B cell (primary cell): ENCODE measurements around the gene NPTN. TPM values are rescaled to one million over a fixed set of nuclear protein-coding genes. Genes with fewer than 3 reads are reported as not detected.

Experiments used
- ATAC-seq: fragments of 200-7000 bp; cut with Tn5 transposase; one replicate; pipeline ENCODE4 v1.10.0; 2021; ENCODE audit warnings: low read depth, mild to moderate bottlenecking, moderate number of reproducible peaks, moderate library complexity
- CTCF ChIA-PET: fragments of 350-600 bp; sonication (Branson Sonifier 250); formaldehyde crosslinking; loops from one replicate; lab custom pipeline; 2021; ENCODE audit warnings: antibody characterized with exemption, inconsistent platforms; lab: Charles Lee
- POLR2A ChIA-PET: fragments of 350-600 bp; sonication (Branson Sonifier 250); formaldehyde crosslinking; loops from one replicate; lab custom pipeline; 2021; ENCODE audit warnings: antibody characterized with exemption; lab: Charles Lee
- DNase-seq: peaks from one replicate; pipeline ENCODE4 v3.0.0; 2013
- H2AFZ ChIP-seq: 2 replicates; pipeline ENCODE4 v1.6.1; 2012; ENCODE audit warnings: mild to moderate bottlenecking, low read depth, low read length; ENCODE audit not compliant: insufficient read depth, poor library complexity, severe bottlenecking
- H3K27ac ChIP-seq, 2 donors: 1 replicate in 1 of 2; 2 replicates in 1 of 2; pipeline ENCODE4 v1.5.1; 2012 to 2013; ENCODE audit warnings: low read length in 2 of 2, mild to moderate bottlenecking in 2 of 2, moderate library complexity in 1 of 2
- H3K27me3 ChIP-seq, 4 experiments: fragments of 200-600 bp in 1 of 4; sonication (generic) in 1 of 4; replicated peaks in 1 of 4; 1 replicate in 2 of 4; 2 replicates in 2 of 4; pipeline versions ENCODE4 v1.6.1 to v1.7.0; 2013 to 2016; ENCODE audit warnings: low read length in 3 of 4, mild to moderate bottlenecking in 2 of 4, mixed read lengths in 1 of 4, moderate library complexity in 1 of 4; ENCODE audit not compliant: insufficient read depth in 4 of 4, control insufficient read depth in 3 of 4; ENCODE audit errors: control extremely low read depth in 1 of 4
- H3K36me3 ChIP-seq, 2 experiments: replicated peaks in 1 of 2; 1 replicate in 1 of 2; 2 replicates in 1 of 2; pipeline versions ENCODE4 v1.6.1 to v1.7.1; 2013; ENCODE audit warnings: low read length in 1 of 2; ENCODE audit not compliant: insufficient read depth in 2 of 2, control insufficient read depth in 1 of 2; ENCODE audit errors: control extremely low read depth in 1 of 2, extremely low read depth in 1 of 2
- H3K4me1 ChIP-seq, 2 donors: fragments of 200-600 bp in 1 of 2; sonication (generic) in 1 of 2; 1 replicate in 1 of 2; 2 replicates in 1 of 2; pipeline versions ENCODE4 v1.5.1 to v1.6.1; 2013 to 2017; ENCODE audit warnings: low read length in 2 of 2; ENCODE audit not compliant: control insufficient read depth in 2 of 2, insufficient read depth in 2 of 2
- H3K4me2 ChIP-seq: replicated peaks from 2 replicates; pipeline ENCODE3; 2012; ENCODE audit warnings: mild to moderate bottlenecking, low read depth, low read length; ENCODE audit not compliant: poor library complexity, severe bottlenecking
- H3K4me3 ChIP-seq, 5 experiments: fragments of 200-600 bp in 1 of 5; sonication (generic) in 1 of 5; 1 replicate in 3 of 5; 2 replicates in 2 of 5; pipeline versions ENCODE4 v1.5.1 to v1.7.0; 2011 to 2016; ENCODE audit warnings: low read length in 4 of 5, mild to moderate bottlenecking in 4 of 5, low read depth in 2 of 5, control low read depth in 1 of 5, moderate library complexity in 1 of 5; ENCODE audit not compliant: insufficient read depth in 1 of 5; ENCODE audit errors: control extremely low read depth in 1 of 5, extremely low read depth in 1 of 5
- H3K79me2 ChIP-seq: fragments of 200-600 bp; sonication (generic); one replicate; pipeline ENCODE4 v1.6.0; 2016; ENCODE audit warnings: low read length; ENCODE audit not compliant: control insufficient read depth, insufficient read depth
- H3K9ac ChIP-seq: fragments of 200-600 bp; sonication (generic); 2 replicates; pipeline ENCODE4 v1.6.1; 2017; ENCODE audit warnings: mild to moderate bottlenecking, low read length, moderate library complexity
- H3K9me3 ChIP-seq, 3 donors: one replicate each; pipeline versions ENCODE4 v1.6.1 to v1.7.1; 2013; ENCODE audit warnings: low read length in 2 of 3; ENCODE audit not compliant: control insufficient read depth in 2 of 3, insufficient read depth in 1 of 3; ENCODE audit errors: control extremely low read depth in 1 of 3
- H4K20me1 ChIP-seq: 2 replicates; pipeline ENCODE4 v1.6.0; 2012; ENCODE audit warnings: mild to moderate bottlenecking, low read length; ENCODE audit not compliant: insufficient read depth, control insufficient read depth, poor library complexity, severe bottlenecking
- H3K27ac Mint-ChIP-seq: one replicate; pipeline ENCODE4 v1.8.0; 2021; ENCODE audit warnings: mixed read lengths
- H3K27me3 Mint-ChIP-seq: one replicate; pipeline ENCODE4 v1.8.0; 2021; ENCODE audit warnings: mixed read lengths
- H3K4me1 Mint-ChIP-seq: one replicate; pipeline ENCODE4 v1.8.0; 2021; ENCODE audit warnings: mixed read lengths
- H3K4me3 Mint-ChIP-seq: one replicate; pipeline ENCODE4 v1.8.0; 2021; ENCODE audit warnings: mixed read lengths
- H3K9me3 Mint-ChIP-seq: one replicate; pipeline ENCODE4 v1.8.0; 2022; ENCODE audit warnings: mixed read lengths; ENCODE audit not compliant: insufficient read depth
- EZH2 ChIP-seq: IDR thresholded peaks from 2 replicates; pipeline ENCODE4 v1.6.1; 2012; ENCODE audit warnings: borderline replicate concordance, low read depth, mild to moderate bottlenecking, moderate library complexity, low read length; ENCODE audit not compliant: insufficient read depth, poor library complexity, severe bottlenecking
- WGBS: methylation state at CpG from one replicate; pipeline ENCODE4 v1.1.5; 2013; ENCODE audit warnings: missing lambda C conversion rate; ENCODE audit not compliant: insufficient coverage; 5-methylcytosine and 5-hydroxymethylcytosine counted together
- intact Hi-C: fragments of 100-400 bp; cut with micrococcal nuclease; formaldehyde crosslinking; loops from one replicate; pipeline ENCODE4 v1.10.0; 2022
- polyA plus RNA-seq: library from polyadenylated mRNA; depleted of rRNA; stranded (reverse); fragments of >200 nt; gene quantifications from 2 replicates; pipeline ENCODE4 v1.2.3, GENCODE V29; 2012
- total RNA-seq, 2 donors: library from RNA; stranded (reverse); fragments of 120-200 nt in 1 of 2; gene quantifications; 1 replicate in 1 of 2; 2 replicates in 1 of 2; pipeline versions ENCODE4 v1.2.3 to v1.2.4, GENCODE V29; 2013 to 2022
- TF ChIP-seq, protein P1 (sequence below): fragments of 200-600 bp; IDR thresholded peaks from one replicate; pipeline ENCODE4 v1.8.0; 2022; ENCODE audit warnings: antibody characterized with exemption, mild to moderate bottlenecking

NPTN gene
- total and polyA plus RNA-seq, 2 donors (not counting 1 experiment from before 2014, with no cell fraction given) = 23.5 to 40.5 TPM

DNA sequence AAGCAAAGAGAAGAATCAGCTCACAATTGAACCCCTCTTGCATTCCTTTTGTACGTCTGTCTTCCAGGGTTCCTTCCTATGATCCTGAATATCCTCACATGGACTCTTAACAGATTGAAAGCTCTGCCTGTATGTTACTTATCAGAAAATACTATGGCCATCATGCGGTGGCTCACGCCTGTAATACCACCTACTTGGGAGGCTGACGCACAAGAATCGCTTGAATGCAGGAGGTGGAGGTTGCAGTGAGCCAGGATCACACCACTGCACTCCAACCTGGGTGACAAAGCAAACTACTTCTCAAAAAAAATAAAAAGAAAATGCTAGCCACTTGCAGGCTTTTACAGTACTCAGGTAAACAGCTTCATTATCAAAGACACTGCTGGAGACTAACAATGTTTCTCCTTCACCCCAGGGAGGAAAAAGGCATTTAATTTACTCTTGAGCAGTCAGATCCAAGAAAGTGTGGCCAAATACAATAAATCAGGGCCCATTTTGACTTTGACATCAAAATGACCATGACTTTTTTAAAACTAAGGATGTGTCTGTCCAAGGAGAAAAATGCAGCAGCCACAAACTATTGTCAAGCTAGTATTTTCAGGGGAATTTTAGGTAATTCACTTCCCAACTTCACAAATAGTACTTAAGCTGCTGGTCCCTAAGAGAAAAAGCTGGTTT is 27.3 kb downstream of the NPTN start:
- Histone ChIP-seq H3K4me2 (no peak overlapping the region), H3K27ac (no peak overlapping the region), H3K36me3 (no peaks in the 10 kb centered on the region), H4K20me1 (peaks cover 73% of the 10 kb centered on the region), H3K9ac (no peak overlapping the region), H3K27me3 (no peaks in the 10 kb centered on the region), H3K9me3 (no peaks in the 10 kb centered on the region), H3K79me2 (peaks cover 97% of the 10 kb centered on the region), H2AFZ (no peak overlapping the region), H3K4me1 (peaks cover 14% of the 10 kb centered on the region in 2 donors), H3K4me3 (no peak overlapping the region)
- ATAC-seq (no peak), DNase-seq (no peak)
- TF ChIP-seq, protein P1, sequence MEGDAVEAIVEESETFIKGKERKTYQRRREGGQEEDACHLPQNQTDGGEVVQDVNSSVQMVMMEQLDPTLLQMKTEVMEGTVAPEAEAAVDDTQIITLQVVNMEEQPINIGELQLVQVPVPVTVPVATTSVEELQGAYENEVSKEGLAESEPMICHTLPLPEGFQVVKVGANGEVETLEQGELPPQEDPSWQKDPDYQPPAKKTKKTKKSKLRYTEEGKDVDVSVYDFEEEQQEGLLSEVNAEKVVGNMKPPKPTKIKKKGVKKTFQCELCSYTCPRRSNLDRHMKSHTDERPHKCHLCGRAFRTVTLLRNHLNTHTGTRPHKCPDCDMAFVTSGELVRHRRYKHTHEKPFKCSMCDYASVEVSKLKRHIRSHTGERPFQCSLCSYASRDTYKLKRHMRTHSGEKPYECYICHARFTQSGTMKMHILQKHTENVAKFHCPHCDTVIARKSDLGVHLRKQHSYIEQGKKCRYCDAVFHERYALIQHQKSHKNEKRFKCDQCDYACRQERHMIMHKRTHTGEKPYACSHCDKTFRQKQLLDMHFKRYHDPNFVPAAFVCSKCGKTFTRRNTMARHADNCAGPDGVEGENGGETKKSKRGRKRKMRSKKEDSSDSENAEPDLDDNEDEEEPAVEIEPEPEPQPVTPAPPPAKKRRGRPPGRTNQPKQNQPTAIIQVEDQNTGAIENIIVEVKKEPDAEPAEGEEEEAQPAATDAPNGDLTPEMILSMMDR = no peak
- no peak for TF ChIP-seq EZH2
- no peak overlapping the region for H3K27ac Mint-ChIP-seq
- POLR2A ChIA-PET = no interaction called here
- CTCF ChIA-PET = interaction anchor here (1.2 to 2.5 kb wide), 2 partner anchors 10 to 30 kb away, joined by 3 to 12 read pairs; no protein-coding TSS in a partner anchor
- intact Hi-C loops = no loop called here
- no peak overlapping the region for H3K4me3 Mint-ChIP-seq
- H3K27me3 Mint-ChIP-seq = no peaks in the 10 kb centered on the region
- WGBS = 100% methylated on average over 5 of the region's 5 CpGs
- H3K9me3 Mint-ChIP-seq = no peaks in the 10 kb centered on the region
- peaks cover 43% of the 10 kb centered on the region for H3K4me1 Mint-ChIP-seq

DNA sequence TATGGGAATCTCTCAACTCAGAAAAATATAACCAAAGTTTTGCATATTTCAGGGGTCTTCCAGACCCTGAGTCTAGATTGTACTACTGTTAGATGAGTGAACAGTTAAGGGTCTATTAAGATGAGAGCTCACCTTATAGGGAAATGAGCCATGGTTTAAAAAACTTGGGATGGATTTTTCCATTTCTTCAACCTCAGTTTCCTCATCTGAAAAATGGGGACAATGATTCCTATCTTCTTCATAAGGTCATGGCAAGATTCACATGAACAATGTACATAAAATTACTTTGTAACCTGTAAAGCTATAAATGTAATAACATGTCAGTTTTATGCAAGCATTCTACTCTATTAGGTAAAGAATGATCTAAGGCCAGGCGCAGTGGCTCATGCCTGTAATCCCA is 28.7 kb downstream of the NPTN start:
- intact Hi-C loops = no loop called here
- no peak for DNase-seq
- ATAC-seq = no peak
- Histone ChIP-seq H3K9ac (no peak overlapping the region), H4K20me1 (peaks cover 71% of the 10 kb centered on the region), H3K4me1 (peaks cover 11 to 14% of the 10 kb centered on the region in 2 donors), H3K9me3 (no peaks in the 10 kb centered on the region), H3K27ac (no peak overlapping the region), H2AFZ (no peak overlapping the region), H3K79me2 (peaks cover 94% of the 10 kb centered on the region), H3K4me3 (no peak overlapping the region), H3K4me2 (no peak overlapping the region), H3K27me3 (no peaks in the 10 kb centered on the region), H3K36me3 (no peaks in the 10 kb centered on the region)
- no peak overlapping the region for H3K27ac Mint-ChIP-seq
- no CpG with 5 or more reads among the region's 1 CpG for WGBS
- TF ChIP-seq, protein P1 = no peak
- no peak for TF ChIP-seq EZH2
- CTCF ChIA-PET = interaction anchor here (0.6 to 2.9 kb wide), 3 partner anchors 13 to 47 kb away, joined by 3 to 11 read pairs (median 3); no protein-coding TSS in a partner anchor
- H3K27me3 Mint-ChIP-seq = no peaks in the 10 kb centered on the region
- peaks cover 36% of the 10 kb centered on the region for H3K4me1 Mint-ChIP-seq
- H3K4me3 Mint-ChIP-seq = no peak overlapping the region
- no peaks in the 10 kb centered on the region for H3K9me3 Mint-ChIP-seq
- POLR2A ChIA-PET = no interaction called here
